Measurements from ENCODE around the gene PPTC7. TPM values are rescaled to one million over a fixed set of nuclear protein-coding genes. Genes with fewer than 3 reads are reported as not detected.
A peak's percentile ranks its signal among the peaks of the same experiment; 100 is the strongest.
"Not testable (repeated sequence)": the region's sequence is repeated elsewhere in the genome, so short reads cannot be mapped to it uniquely, and the experiment has no call there.

PPTC7 gene
- total and polyA plus RNA-seq, 4 donors = 5.6 to 15.7 (median 8.3) TPM

DNA sequence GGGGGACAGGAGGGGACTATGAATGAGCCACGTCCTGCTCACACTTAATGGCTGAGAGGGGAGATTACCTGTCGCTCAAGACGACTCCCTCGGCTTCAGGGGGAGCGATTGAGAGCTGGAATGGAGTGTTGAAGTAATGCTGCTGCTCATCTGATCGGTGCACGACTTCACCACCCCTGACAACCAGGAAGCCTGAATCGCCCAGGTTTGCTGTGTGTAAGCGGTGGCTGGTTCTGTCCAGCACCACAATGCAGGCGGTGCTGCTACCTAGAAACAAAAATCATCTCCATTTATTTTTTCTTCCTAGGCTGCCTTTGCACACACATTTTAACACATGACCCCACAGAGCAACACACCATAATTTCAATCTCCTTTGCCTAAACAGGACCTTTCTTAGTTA lies 37.3 kb downstream of the PPTC7 start (continued):
- TF ChIP-seq, protein P1, sequence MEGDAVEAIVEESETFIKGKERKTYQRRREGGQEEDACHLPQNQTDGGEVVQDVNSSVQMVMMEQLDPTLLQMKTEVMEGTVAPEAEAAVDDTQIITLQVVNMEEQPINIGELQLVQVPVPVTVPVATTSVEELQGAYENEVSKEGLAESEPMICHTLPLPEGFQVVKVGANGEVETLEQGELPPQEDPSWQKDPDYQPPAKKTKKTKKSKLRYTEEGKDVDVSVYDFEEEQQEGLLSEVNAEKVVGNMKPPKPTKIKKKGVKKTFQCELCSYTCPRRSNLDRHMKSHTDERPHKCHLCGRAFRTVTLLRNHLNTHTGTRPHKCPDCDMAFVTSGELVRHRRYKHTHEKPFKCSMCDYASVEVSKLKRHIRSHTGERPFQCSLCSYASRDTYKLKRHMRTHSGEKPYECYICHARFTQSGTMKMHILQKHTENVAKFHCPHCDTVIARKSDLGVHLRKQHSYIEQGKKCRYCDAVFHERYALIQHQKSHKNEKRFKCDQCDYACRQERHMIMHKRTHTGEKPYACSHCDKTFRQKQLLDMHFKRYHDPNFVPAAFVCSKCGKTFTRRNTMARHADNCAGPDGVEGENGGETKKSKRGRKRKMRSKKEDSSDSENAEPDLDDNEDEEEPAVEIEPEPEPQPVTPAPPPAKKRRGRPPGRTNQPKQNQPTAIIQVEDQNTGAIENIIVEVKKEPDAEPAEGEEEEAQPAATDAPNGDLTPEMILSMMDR (IDR thresholded peaks at IDR 0.05; ENCODE audit: low read depth, low read length, missing input control) = no peak

DNA sequence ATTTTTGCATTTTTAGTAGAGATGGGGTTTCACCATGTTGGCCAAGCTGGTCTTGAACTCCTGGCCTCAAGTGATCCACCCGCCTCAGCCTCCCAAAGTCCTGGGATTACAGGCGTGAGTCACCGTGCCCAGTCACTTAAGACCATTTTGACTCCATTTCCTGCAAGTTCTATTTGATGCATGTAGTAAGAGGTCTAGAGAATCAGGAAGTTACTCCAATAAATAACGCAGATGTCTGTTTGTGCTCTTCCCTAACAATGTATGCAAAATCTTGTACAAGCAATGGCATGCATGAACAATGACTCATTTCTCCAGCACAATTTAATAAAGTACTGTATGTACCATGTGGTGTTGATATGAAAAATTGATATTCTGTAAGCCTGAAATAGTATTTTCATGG lies 37.9 kb downstream of the PPTC7 start:
- not testable (repeated sequence) for H3K36me3 ChIP-seq (ENCODE audit: control insufficient read depth in 4 of 4, insufficient read depth in 3 of 4, low read depth in 1 of 4, low read length in 3 of 4); H3K9ac ChIP-seq (ENCODE audit: low read depth in 1 of 2, low read length in 2 of 2); H3K27me3 ChIP-seq (ENCODE audit: control insufficient read depth in 4 of 4, insufficient read depth in 4 of 4, low read length in 3 of 4); H3K9me3 ChIP-seq (ENCODE audit: control insufficient read depth in 4 of 4, low read length in 3 of 4); H3K27ac ChIP-seq (ENCODE audit: low read depth in 1 of 2, low read length in 2 of 2); DNase-seq (ENCODE audit: low spot score); H3K4me3 ChIP-seq (ENCODE audit: low read depth in 1 of 3, low read length in 3 of 3)
- 92% methylated on average over 4 of the region's 4 CpGs for WGBS
- peaks cover 8 to 25% (median 19%) of the 10 kb centered on the region in 4 donors for H3K4me1 ChIP-seq (ENCODE audit: control insufficient read depth in 4 of 4, insufficient read depth in 4 of 4, low read length in 3 of 4)

DNA sequence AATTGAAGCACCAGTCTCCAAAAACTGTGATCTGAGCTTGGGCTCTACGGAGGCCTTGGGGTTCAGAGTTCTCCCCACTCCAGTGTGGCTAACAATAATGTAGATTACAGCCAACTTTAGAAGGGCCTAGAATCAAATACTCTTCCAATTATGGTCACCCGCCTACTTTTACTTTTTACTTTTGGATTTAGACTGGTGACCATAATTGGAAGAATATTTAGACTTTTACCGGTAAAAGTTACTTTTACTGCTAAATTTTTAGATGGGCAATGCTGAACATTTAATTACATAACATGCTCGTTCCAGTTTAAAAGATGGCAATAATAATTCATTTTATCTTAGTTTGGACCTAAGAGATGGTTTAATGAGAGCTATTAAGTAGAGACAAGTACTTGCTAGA lies 39.2 kb downstream of the PPTC7 start:
- H3K27ac ChIP-seq (ENCODE audit: low read depth in 1 of 2, low read length in 2 of 2) = peak overlapping the region; percentile 82 to 84
- no peak for TF ChIP-seq TAF1 (conservative IDR thresholded peaks at IDR 0.05)
- TF ChIP-seq ZBTB33 (IDR thresholded peaks at IDR 0.05) = peak; percentile 39
- TF ChIP-seq, protein P2, sequence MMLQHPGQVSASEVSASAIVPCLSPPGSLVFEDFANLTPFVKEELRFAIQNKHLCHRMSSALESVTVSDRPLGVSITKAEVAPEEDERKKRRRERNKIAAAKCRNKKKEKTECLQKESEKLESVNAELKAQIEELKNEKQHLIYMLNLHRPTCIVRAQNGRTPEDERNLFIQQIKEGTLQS (IDR thresholded peaks at IDR 0.05) = no peak
- TF ChIP-seq, protein P3, sequence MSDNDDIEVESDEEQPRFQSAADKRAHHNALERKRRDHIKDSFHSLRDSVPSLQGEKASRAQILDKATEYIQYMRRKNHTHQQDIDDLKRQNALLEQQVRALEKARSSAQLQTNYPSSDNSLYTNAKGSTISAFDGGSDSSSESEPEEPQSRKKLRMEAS (IDR thresholded peaks at IDR 0.05) = peak; percentile 2
- no peak overlapping the region for H3K4me3 ChIP-seq (ENCODE audit: low read depth in 1 of 3, low read length in 3 of 3)
- DNase-seq (ENCODE audit: low spot score) = no peak
- H3K9ac ChIP-seq (ENCODE audit: low read depth in 1 of 2, low read length in 2 of 2) = peak overlapping the region in 1 of 2 donors; percentile 5
- H3K36me3 ChIP-seq (ENCODE audit: control insufficient read depth in 4 of 4, insufficient read depth in 3 of 4, low read depth in 1 of 4, low read length in 3 of 4) = peaks cover 0 to 7% (median 2%) of the 10 kb centered on the region in 4 donors
- H3K4me1 ChIP-seq (ENCODE audit: control insufficient read depth in 4 of 4, insufficient read depth in 4 of 4, low read length in 3 of 4) = peaks cover 6 to 21% (median 19%) of the 10 kb centered on the region in 4 donors
- 77% methylated on average over 4 of the region's 4 CpGs for WGBS
- no peaks in the 10 kb centered on the region for H3K9me3 ChIP-seq (ENCODE audit: control insufficient read depth in 4 of 4, low read length in 3 of 4)
- no peaks in the 10 kb centered on the region for H3K27me3 ChIP-seq (ENCODE audit: control insufficient read depth in 4 of 4, insufficient read depth in 4 of 4, low read length in 3 of 4)

GRCh38 chr12:110543252-110543959 lies 39.7 kb downstream of the PPTC7 start:
- H3K36me3 ChIP-seq (ENCODE audit: control insufficient read depth in 4 of 4, insufficient read depth in 3 of 4, low read depth in 1 of 4, low read length in 3 of 4) = peaks cover 0 to 7% (median 3%) of the 10 kb centered on the region in 4 donors
- H3K9ac ChIP-seq (ENCODE audit: low read depth in 1 of 2, low read length in 2 of 2) = peak overlapping the region; percentile 45 to 47
- peak overlapping the region; percentile 82 to 84 for H3K27ac ChIP-seq (ENCODE audit: low read depth in 1 of 2, low read length in 2 of 2)
- DNase-seq (ENCODE audit: low spot score) = peak; percentile 50
- WGBS = 19% methylated on average over 7 of the region's 7 CpGs
- no peaks in the 10 kb centered on the region for H3K27me3 ChIP-seq (ENCODE audit: control insufficient read depth in 4 of 4, insufficient read depth in 4 of 4, low read length in 3 of 4)
- peaks cover 6 to 25% (median 24%) of the 10 kb centered on the region in 4 donors for H3K4me1 ChIP-seq (ENCODE audit: control insufficient read depth in 4 of 4, insufficient read depth in 4 of 4, low read length in 3 of 4)
- H3K9me3 ChIP-seq (ENCODE audit: control insufficient read depth in 4 of 4, low read length in 3 of 4) = no peaks in the 10 kb centered on the region
- H3K4me3 ChIP-seq (ENCODE audit: low read depth in 1 of 3, low read length in 3 of 3) = no peak overlapping the region
- TF ChIP-seq HNF4G (IDR thresholded peaks at IDR 0.05) = no peak
- TF ChIP-seq YY1 (IDR thresholded peaks at IDR 0.05) = peak; percentile 83
- TF ChIP-seq ZBTB33 (IDR thresholded peaks at IDR 0.05) = peak; percentile 92
- TF ChIP-seq, protein P3 (IDR thresholded peaks at IDR 0.05) = peak; percentile 93
- TF ChIP-seq GABPA (IDR thresholded peaks at IDR 0.05 in 1 of 2, conservative IDR thresholded peaks at IDR 0.05 in 1 of 2) = peak in 1 of 2 donors; percentile 32
- TF ChIP-seq FOXA1 (IDR thresholded peaks at IDR 0.05) = peak; percentile 65
- TF ChIP-seq HNF4A (conservative IDR thresholded peaks at IDR 0.05) = peak; percentile 73 to 83
- no peak for TF ChIP-seq FOXA2 (IDR thresholded peaks at IDR 0.05)
- TF ChIP-seq, protein P4, sequence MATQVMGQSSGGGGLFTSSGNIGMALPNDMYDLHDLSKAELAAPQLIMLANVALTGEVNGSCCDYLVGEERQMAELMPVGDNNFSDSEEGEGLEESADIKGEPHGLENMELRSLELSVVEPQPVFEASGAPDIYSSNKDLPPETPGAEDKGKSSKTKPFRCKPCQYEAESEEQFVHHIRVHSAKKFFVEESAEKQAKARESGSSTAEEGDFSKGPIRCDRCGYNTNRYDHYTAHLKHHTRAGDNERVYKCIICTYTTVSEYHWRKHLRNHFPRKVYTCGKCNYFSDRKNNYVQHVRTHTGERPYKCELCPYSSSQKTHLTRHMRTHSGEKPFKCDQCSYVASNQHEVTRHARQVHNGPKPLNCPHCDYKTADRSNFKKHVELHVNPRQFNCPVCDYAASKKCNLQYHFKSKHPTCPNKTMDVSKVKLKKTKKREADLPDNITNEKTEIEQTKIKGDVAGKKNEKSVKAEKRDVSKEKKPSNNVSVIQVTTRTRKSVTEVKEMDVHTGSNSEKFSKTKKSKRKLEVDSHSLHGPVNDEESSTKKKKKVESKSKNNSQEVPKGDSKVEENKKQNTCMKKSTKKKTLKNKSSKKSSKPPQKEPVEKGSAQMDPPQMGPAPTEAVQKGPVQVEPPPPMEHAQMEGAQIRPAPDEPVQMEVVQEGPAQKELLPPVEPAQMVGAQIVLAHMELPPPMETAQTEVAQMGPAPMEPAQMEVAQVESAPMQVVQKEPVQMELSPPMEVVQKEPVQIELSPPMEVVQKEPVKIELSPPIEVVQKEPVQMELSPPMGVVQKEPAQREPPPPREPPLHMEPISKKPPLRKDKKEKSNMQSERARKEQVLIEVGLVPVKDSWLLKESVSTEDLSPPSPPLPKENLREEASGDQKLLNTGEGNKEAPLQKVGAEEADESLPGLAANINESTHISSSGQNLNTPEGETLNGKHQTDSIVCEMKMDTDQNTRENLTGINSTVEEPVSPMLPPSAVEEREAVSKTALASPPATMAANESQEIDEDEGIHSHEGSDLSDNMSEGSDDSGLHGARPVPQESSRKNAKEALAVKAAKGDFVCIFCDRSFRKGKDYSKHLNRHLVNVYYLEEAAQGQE (IDR thresholded peaks at IDR 0.05) = peak; percentile 60

Data from liver (tissue), 9 donors.